HEK293T (cell line): ENCODE results near the gene ABLIM2.

ENCODE experiments used
- CTCF ChIA-PET: fragments of 350-600 bp; formaldehyde crosslinking; extraction: SDS; loops from one replicate; lab custom pipeline; 2021; ENCODE audit warnings: antibody characterized with exemption, inconsistent platforms; lab: Yijun Ruan, JAX
- POLR2A ChIA-PET: fragments of 350-600 bp; formaldehyde crosslinking; extraction: SDS; loops from one replicate; lab custom pipeline; 2020; ENCODE audit warnings: antibody characterized with exemption, inconsistent platforms; lab: Yijun Ruan, JAX
- DNase-seq: peaks from one replicate; pipeline ENCODE4 v3.0.0; 2012; ENCODE audit warnings: mixed read lengths; ENCODE audit errors: extremely low spot score
- ARNT ChIP-seq: fragments of 450-650 bp; IDR thresholded peaks from 2 replicates; pipeline ENCODE4 v1.6.1; 2017; ENCODE audit warnings: mild to moderate bottlenecking
- BHLHE40 ChIP-seq: fragments of 450-650 bp; IDR thresholded peaks from 2 replicates; pipeline ENCODE4 v1.6.1; 2016; ENCODE audit warnings: mild to moderate bottlenecking, moderate library complexity, borderline replicate concordance
- CTBP1 ChIP-seq: fragments of 450-650 bp; IDR thresholded peaks from 2 replicates; pipeline ENCODE4 v1.6.1; 2016; ENCODE audit warnings: borderline replicate concordance
- ELF4 ChIP-seq: fragments of 450-650 bp; IDR thresholded peaks from 2 replicates; pipeline ENCODE4 v1.6.1; 2017; ENCODE audit warnings: antibody characterized with exemption
- FOXA1 ChIP-seq: fragments of 450-650 bp; IDR thresholded peaks from 2 replicates; pipeline ENCODE4 v1.6.1; 2016; ENCODE audit warnings: mild to moderate bottlenecking
- FOXK2 ChIP-seq: fragments of 450-650 bp; IDR thresholded peaks from 2 replicates; pipeline ENCODE4 v1.6.1; 2016; ENCODE audit warnings: mild to moderate bottlenecking
- FOXM1 ChIP-seq: fragments of 450-650 bp; IDR thresholded peaks from 2 replicates; pipeline ENCODE4 v1.6.1; 2017; ENCODE audit warnings: mild to moderate bottlenecking, borderline replicate concordance
- HDGF ChIP-seq: fragments of 450-650 bp; IDR thresholded peaks from 2 replicates; pipeline ENCODE4 v1.6.1; 2017; ENCODE audit warnings: antibody characterized with exemption, borderline replicate concordance
- L3MBTL2 ChIP-seq: fragments of 450-650 bp; conservative IDR thresholded peaks from 2 replicates; pipeline ENCODE4 v1.6.1; 2016; ENCODE audit warnings: mild to moderate bottlenecking
- LEF1 ChIP-seq: fragments of 450-650 bp; IDR thresholded peaks from 2 replicates; pipeline ENCODE4 v1.6.1; 2017; ENCODE audit warnings: mild to moderate bottlenecking, borderline replicate concordance
- NFRKB ChIP-seq: fragments of 450-650 bp; IDR thresholded peaks from 2 replicates; pipeline ENCODE4 v1.6.1; 2016; ENCODE audit warnings: mild to moderate bottlenecking, moderate library complexity
- PKNOX1 ChIP-seq: fragments of 450-650 bp; IDR thresholded peaks from 2 replicates; pipeline ENCODE4 v1.6.1; 2016
- SP1 ChIP-seq: fragments of 450-650 bp; IDR thresholded peaks from 2 replicates; pipeline ENCODE4 v1.6.1; 2017
- SUZ12 ChIP-seq: fragments of 450-650 bp; IDR thresholded peaks from 2 replicates; pipeline ENCODE4 v1.6.1; 2016; ENCODE audit warnings: mild to moderate bottlenecking
- TARDBP ChIP-seq: fragments of 450-650 bp; IDR thresholded peaks from 2 replicates; pipeline ENCODE4 v1.6.1; 2016
- ZNF384 ChIP-seq: fragments of 450-650 bp; IDR thresholded peaks from 2 replicates; pipeline ENCODE4 v1.6.1; 2016

ABLIM2 gene

GRCh38 chr4:8058031-8058479 lies 100.6 kb downstream of the ABLIM2 start:
- DNase-seq: no peak
- POLR2A ChIA-PET: no interaction called here
- CTCF ChIA-PET: no interaction called here
- TF ChIP-seq FOXM1: no peak
- TF ChIP-seq FOXK2: no peak
- no peak for TF ChIP-seq ELF4
- TF ChIP-seq BHLHE40: no peak
- TF ChIP-seq LEF1: no peak
- no peak for TF ChIP-seq TARDBP
- no peak for TF ChIP-seq CTBP1
- no peak for TF ChIP-seq NFRKB
- no peak for TF ChIP-seq HDGF
- no peak for TF ChIP-seq SUZ12
- TF ChIP-seq FOXA1: no peak
- TF ChIP-seq L3MBTL2: no peak
- TF ChIP-seq SP1: no peak
- TF ChIP-seq ZNF384: no peak
- no peak for TF ChIP-seq ARNT
- TF ChIP-seq PKNOX1: no peak

GRCh38 chr4:8055206-8055605 lies 103.4 kb downstream of the ABLIM2 start:
- TF ChIP-seq BHLHE40 (no peak), TARDBP (no peak), CTBP1 (no peak), FOXK2 (no peak), ARNT (no peak)
- ChIA-PET CTCF (no interaction called here), POLR2A (no interaction called here)
- DNase-seq: no peak

GRCh38 chr4:8053688-8054449 lies 104.7 kb downstream of the ABLIM2 start:
- no peak for DNase-seq
- ChIA-PET POLR2A (no interaction called here), CTCF (no interaction called here)
- TF ChIP-seq HDGF (no peak), SUZ12 (no peak), ARNT (no peak), SP1 (no peak), BHLHE40 (no peak), TARDBP (no peak), FOXA1 (no peak), L3MBTL2 (no peak), ELF4 (no peak), NFRKB (no peak), LEF1 (no peak), ZNF384 (no peak), CTBP1 (no peak)

- ChIA-PET CTCF (no interaction called here), POLR2A (no interaction called here)
- TF ChIP-seq ARNT (no peak), CTBP1 (no peak), FOXA1 (no peak), SUZ12 (no peak), PKNOX1 (no peak)
- DNase-seq: no peak
These were observed 106.4 kb downstream of the ABLIM2 start for GRCh38 chr4:8052160-8052691.

DNA sequence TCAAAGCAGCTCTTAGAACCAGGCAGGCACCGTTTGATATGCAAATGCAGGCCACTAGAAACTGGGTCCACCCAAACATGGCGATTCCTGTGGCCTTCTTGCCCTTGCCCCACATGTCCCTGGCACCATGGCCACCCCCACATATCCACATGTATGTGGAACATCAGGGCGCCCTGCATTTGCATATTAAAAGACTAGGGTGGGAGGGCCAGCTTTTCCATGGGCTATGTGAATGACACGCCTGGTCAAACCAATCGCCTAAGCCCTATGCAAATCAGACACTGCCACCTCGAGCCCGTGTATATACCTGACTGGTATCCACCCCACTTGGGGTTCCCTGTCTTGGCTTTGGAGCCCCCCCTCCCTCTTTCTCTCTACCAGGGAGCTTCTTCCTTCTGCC lies 107.0 kb downstream of the ABLIM2 start:
- POLR2A ChIA-PET: no interaction called here
- CTCF ChIA-PET: interaction anchor here (0.6 to 1.1 kb wide), 2 partner anchors 125 to 262 kb away, joined by 3 read pairs; no protein-coding TSS in a partner anchor
- DNase-seq: no peak
- TF ChIP-seq FOXA1 (no peak), ARNT (no peak), TARDBP (no peak), SUZ12 (no peak), SP1 (no peak), LEF1 (no peak)

GRCh38 chr4:8050555-8051206 lies 107.9 kb downstream of the ABLIM2 start:
- TF ChIP-seq NFRKB (no peak), BHLHE40 (no peak), SUZ12 (no peak)
- CTCF ChIA-PET: interaction anchor here (1.1 kb wide), 1 partner anchor 126 kb away, joined by 3 read pairs; no protein-coding TSS in a partner anchor
- peak; percentile 61 for DNase-seq
- POLR2A ChIA-PET: no interaction called here

DNA sequence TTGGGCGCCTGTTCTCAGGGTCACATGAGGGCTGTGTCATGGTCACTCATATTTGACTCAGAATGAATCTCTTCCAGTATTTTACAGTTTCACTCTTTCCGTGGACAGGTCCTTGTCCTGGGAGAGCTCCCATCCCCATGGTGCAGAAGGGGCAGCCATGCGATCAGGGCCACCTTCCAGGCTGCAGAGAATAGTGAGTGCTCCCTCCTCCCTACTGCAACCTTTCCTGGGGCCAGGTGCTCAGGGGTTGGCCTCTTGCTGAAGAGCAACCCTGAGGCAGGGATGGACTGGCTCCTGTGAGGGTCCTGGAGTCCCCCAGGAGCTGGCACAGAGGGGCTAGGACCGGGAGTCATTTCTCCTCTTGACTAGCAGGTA lies 108.4 kb downstream of the ABLIM2 start:
- POLR2A ChIA-PET: no interaction called here
- TF ChIP-seq BHLHE40 (no peak), HDGF (no peak), CTBP1 (no peak), LEF1 (no peak), NFRKB (no peak), ZNF384 (no peak), FOXA1 (no peak), SP1 (no peak), FOXM1 (no peak), ELF4 (no peak), TARDBP (no peak), ARNT (no peak)
- no peak for DNase-seq
- CTCF ChIA-PET: no interaction called here
